Measurements from ENCODE around the gene STRA8. TPM values are rescaled to one million over a fixed set of nuclear protein-coding genes. Genes with fewer than 3 reads are reported as not detected.

STRA8 gene
- total RNA-seq, 5 donors from 2014 or later (not counting 1 experiment from before 2014, with no cell fraction given), result not detected

DNA sequence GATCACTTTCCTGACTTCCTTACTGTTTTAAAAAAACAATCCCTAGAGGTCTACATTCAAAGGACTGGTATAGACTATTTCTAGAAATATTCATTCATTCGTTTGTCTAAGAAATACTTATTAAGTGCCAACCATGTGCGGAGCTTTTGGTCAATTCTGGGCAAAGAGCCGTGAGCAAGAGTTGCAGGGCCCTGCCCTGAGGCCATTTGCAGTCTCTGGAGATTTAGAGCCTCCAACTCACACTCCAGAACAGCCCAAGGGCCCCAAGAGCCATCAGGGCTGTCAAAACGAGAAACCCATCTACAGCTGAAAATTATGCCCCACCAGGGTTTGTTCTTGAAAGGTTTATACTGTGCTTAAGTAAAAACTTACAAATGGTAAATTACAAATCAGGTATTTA is 38.5 kb upstream of the STRA8 start:
- peaks cover 79% of the 10 kb centered on the region for H3K36me3 Mint-ChIP-seq
- no peaks in the 10 kb centered on the region for H3K9me3 Mint-ChIP-seq
- peaks cover 12 to 73% of the 10 kb centered on the region in 2 donors for H3K36me3 ChIP-seq (ENCODE audit: control insufficient read depth in 2 of 2, extremely low read depth in 1 of 2, insufficient read depth in 1 of 2, low read length in 1 of 2)
- DNase-seq (no peak), ATAC-seq (replicated peaks in 1 of 4) (no peak)
- H3K27me3 Mint-ChIP-seq, result no peaks in the 10 kb centered on the region
- no peak overlapping the region for H3K27ac ChIP-seq (ENCODE audit: low read length)
- H3K9me3 ChIP-seq, result no peaks in the 10 kb centered on the region
- H3K4me1 ChIP-seq (ENCODE audit: control insufficient read depth in 1 of 2, extremely low read depth in 1 of 2, insufficient read depth in 2 of 2, low read length in 2 of 2), result no peaks in the 10 kb centered on the region
- 100% methylated on average over 2 of the region's 4 CpGs for WGBS (ENCODE audit: insufficient coverage)
- H3K4me3 Mint-ChIP-seq, result no peak overlapping the region
- H3K4me1 Mint-ChIP-seq, result peaks cover 0 to 2% (median 0%) of the 10 kb centered on the region in 3 donors
- CTCF ChIA-PET, result interaction anchor here in 1 of 2 donors (1.0 kb wide), 1 partner anchor 15 kb away, joined by 3 read pairs; no protein-coding TSS in a partner anchor
- POLR2A ChIA-PET, result no interaction called here
- no peak overlapping the region for H3K4me3 ChIP-seq (ENCODE audit: control insufficient read depth in 1 of 2, extremely low read depth in 1 of 2, low read length in 1 of 2)
- H3K27me3 ChIP-seq (replicated peaks in 1 of 2; ENCODE audit: control insufficient read depth in 2 of 2, extremely low read depth in 1 of 2, insufficient read depth in 2 of 2, low read length in 1 of 2), result no peaks in the 10 kb centered on the region
- no peak overlapping the region for H3K27ac Mint-ChIP-seq

DNA sequence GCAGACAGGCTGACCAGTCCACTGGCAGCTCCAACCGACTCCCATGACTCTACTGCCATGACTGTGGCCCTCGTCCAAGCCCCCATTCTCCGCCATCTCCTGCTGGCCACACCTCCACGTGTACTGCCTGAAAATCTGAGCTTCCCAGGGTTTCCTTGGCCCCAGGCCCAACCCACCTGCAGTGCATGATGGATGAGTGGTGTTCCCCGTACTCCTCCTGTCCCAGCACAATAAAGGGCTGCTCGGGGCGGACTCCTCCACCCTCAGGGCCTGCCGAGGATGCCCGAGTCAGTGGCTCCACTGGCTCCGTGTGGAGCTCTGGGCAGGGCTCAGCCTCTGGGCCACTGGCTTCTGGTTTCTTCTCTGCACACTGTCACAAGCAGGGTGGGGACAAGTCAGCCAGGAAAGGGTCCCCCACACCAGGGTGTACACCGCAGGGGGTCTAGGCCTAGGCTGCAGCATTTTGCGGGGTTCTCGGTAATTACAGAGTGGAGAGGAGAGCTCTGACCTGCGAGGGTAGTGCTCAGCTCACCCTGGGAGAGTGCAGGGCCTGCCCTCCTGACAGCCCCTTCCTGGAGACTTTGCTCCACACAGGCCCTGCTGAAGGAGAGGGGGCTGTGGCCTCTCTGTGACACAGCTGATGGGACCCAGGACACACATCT is 37.5 kb upstream of the STRA8 start:
- no peaks in the 10 kb centered on the region for H3K4me1 ChIP-seq (ENCODE audit: control insufficient read depth in 1 of 2, extremely low read depth in 1 of 2, insufficient read depth in 2 of 2, low read length in 2 of 2)
- ATAC-seq (replicated peaks in 1 of 4) (no peak), DNase-seq (no peak)
- WGBS (ENCODE audit: insufficient coverage), result 95% methylated on average over 11 of the region's 14 CpGs
- no peak overlapping the region for H3K27ac ChIP-seq (ENCODE audit: low read length)
- Mint-ChIP-seq H3K4me1 (peaks cover 0 to 5% (median 2%) of the 10 kb centered on the region in 3 donors), H3K4me3 (no peak overlapping the region), H3K9me3 (no peaks in the 10 kb centered on the region), H3K27ac (no peak overlapping the region), H3K27me3 (no peaks in the 10 kb centered on the region), H3K36me3 (peaks cover 79% of the 10 kb centered on the region)
- ChIA-PET CTCF (interaction anchor here in 1 of 2 donors (1.0 kb wide), 1 partner anchor 16 kb away, joined by 3 read pairs; no protein-coding TSS in a partner anchor), POLR2A (no interaction called here)
- no peak overlapping the region for H3K4me3 ChIP-seq (ENCODE audit: control insufficient read depth in 1 of 2, extremely low read depth in 1 of 2, low read length in 1 of 2)
- peaks cover 12 to 77% of the 10 kb centered on the region in 2 donors for H3K36me3 ChIP-seq (ENCODE audit: control insufficient read depth in 2 of 2, extremely low read depth in 1 of 2, insufficient read depth in 1 of 2, low read length in 1 of 2)
- H3K9me3 ChIP-seq, result no peaks in the 10 kb centered on the region
- no peaks in the 10 kb centered on the region for H3K27me3 ChIP-seq (replicated peaks in 1 of 2; ENCODE audit: control insufficient read depth in 2 of 2, extremely low read depth in 1 of 2, insufficient read depth in 2 of 2, low read length in 1 of 2)

DNA sequence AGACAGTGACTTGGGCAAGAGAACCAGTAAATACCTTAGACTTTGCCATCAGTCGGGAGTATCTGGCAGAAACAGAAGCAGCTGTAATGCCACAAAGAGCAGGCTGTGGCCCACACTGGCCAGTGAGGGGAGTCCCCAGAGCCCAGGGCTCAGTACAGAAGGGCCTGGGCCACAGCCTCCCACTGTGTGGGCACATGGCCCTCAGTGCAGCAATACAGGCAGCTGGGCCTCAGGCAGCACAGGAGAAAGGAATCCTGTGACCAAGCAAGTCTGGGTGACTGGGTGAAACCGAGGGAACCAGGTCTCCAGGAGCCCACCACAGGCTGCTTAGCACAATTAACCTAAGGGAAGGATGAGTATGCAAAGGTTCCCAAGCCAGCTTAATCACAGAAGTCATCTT is 36.3 kb upstream of the STRA8 start:
- H3K9me3 Mint-ChIP-seq, result no peaks in the 10 kb centered on the region
- WGBS (ENCODE audit: insufficient coverage), result 100% methylated on average over 2 of the region's 2 CpGs
- peaks cover 3 to 13% (median 7%) of the 10 kb centered on the region in 3 donors for H3K4me1 Mint-ChIP-seq
- POLR2A ChIA-PET, result no interaction called here
- Histone ChIP-seq H3K9me3 (no peaks in the 10 kb centered on the region), H3K27ac (ENCODE audit: low read length) (no peak overlapping the region), H3K4me1 (ENCODE audit: control insufficient read depth in 1 of 2, extremely low read depth in 1 of 2, insufficient read depth in 2 of 2, low read length in 2 of 2) (no peaks in the 10 kb centered on the region), H3K36me3 (ENCODE audit: control insufficient read depth in 2 of 2, extremely low read depth in 1 of 2, insufficient read depth in 1 of 2, low read length in 1 of 2) (peaks cover 12 to 80% of the 10 kb centered on the region in 2 donors), H3K4me3 (ENCODE audit: control insufficient read depth in 1 of 2, extremely low read depth in 1 of 2, low read length in 1 of 2) (no peak overlapping the region), H3K27me3 (replicated peaks in 1 of 2; ENCODE audit: control insufficient read depth in 2 of 2, extremely low read depth in 1 of 2, insufficient read depth in 2 of 2, low read length in 1 of 2) (no peaks in the 10 kb centered on the region)
- H3K27ac Mint-ChIP-seq, result no peak overlapping the region
- CTCF ChIA-PET, result no interaction called here
- no peaks in the 10 kb centered on the region for H3K27me3 Mint-ChIP-seq
- ATAC-seq (replicated peaks in 1 of 4) (no peak), DNase-seq (no peak)
- H3K4me3 Mint-ChIP-seq, result no peak overlapping the region
- H3K36me3 Mint-ChIP-seq, result peaks cover 82% of the 10 kb centered on the region

DNA sequence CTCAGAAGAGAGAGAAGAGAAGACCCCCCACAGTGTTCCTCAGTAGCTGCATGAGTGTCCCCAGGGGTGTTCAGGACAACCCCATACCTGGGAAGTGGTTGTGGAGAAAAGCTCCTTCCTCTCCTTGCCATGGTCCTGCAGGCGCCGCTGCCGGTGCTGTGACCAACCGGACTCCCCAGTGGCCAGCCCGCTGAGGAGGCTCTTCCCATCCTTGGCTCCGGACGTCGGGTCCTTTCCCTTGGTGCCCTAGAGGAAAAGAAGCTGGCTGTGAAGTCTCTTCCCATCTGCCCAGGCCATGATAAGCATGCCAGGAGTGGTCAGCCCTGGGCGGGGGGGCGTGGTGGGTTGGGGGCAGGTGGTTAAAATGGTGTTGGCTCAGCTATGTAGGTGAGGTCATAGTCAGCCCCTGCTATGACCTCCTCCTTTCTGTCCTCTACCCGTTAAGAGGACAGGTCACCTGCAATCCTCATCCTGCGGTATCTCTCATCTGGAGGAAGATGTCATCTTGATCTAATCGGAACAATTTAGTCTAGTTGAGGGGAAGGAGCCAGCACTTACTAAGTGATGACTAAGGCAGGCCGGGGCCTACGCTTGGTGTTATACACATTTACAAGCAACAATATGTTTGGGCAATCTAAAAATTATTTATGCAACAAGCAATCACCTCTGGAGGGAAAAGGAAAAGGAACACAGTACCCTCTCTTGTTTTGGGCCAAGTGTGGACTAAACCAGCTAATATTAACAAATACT is 35.6 kb upstream of the STRA8 start:
- Mint-ChIP-seq H3K4me3 (no peak overlapping the region), H3K36me3 (peaks cover 82% of the 10 kb centered on the region), H3K9me3 (no peaks in the 10 kb centered on the region), H3K27ac (no peak overlapping the region), H3K27me3 (no peaks in the 10 kb centered on the region), H3K4me1 (peaks cover 6 to 15% (median 11%) of the 10 kb centered on the region in 3 donors)
- H3K9me3 ChIP-seq, result no peaks in the 10 kb centered on the region
- POLR2A ChIA-PET, result no interaction called here
- H3K4me3 ChIP-seq (ENCODE audit: control insufficient read depth in 1 of 2, extremely low read depth in 1 of 2, low read length in 1 of 2), result no peak overlapping the region
- ATAC-seq (replicated peaks in 1 of 4) (no peak), DNase-seq (no peak)
- peaks cover 12 to 78% of the 10 kb centered on the region in 2 donors for H3K36me3 ChIP-seq (ENCODE audit: control insufficient read depth in 2 of 2, extremely low read depth in 1 of 2, insufficient read depth in 1 of 2, low read length in 1 of 2)
- no peak overlapping the region for H3K27ac ChIP-seq (ENCODE audit: low read length)
- no peaks in the 10 kb centered on the region for H3K4me1 ChIP-seq (ENCODE audit: control insufficient read depth in 1 of 2, extremely low read depth in 1 of 2, insufficient read depth in 2 of 2, low read length in 2 of 2)
- no peaks in the 10 kb centered on the region for H3K27me3 ChIP-seq (replicated peaks in 1 of 2; ENCODE audit: control insufficient read depth in 2 of 2, extremely low read depth in 1 of 2, insufficient read depth in 2 of 2, low read length in 1 of 2)
- WGBS (ENCODE audit: insufficient coverage), result 97% methylated on average over 8 of the region's 15 CpGs
- CTCF ChIA-PET, result no interaction called here

DNA sequence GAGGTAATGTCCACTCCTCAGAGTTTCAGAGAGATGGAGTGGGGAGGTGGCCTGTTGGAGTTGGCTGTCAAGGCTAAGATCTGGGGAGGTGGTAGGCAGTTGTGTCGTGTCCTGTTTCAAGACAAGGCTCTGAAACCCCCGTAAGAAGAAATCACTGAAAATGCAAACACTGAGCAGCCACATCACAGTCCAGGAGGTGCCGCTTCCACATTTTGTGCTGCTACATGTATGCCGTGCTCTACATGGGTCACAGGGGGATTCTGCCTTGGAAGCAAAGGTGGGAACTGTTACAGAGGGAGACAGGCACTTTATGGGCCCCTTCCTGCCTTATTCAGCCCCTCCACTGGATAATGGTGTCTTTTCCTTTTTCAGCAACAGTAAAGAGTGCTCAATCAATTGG is 34.2 kb upstream of the STRA8 start:
- no peak overlapping the region for H3K4me3 Mint-ChIP-seq
- H3K9me3 Mint-ChIP-seq, result no peaks in the 10 kb centered on the region
- POLR2A ChIA-PET, result no interaction called here
- no peak overlapping the region for H3K4me3 ChIP-seq (ENCODE audit: control insufficient read depth in 1 of 2, extremely low read depth in 1 of 2, low read length in 1 of 2)
- no peaks in the 10 kb centered on the region for H3K27me3 Mint-ChIP-seq
- no peaks in the 10 kb centered on the region for H3K27me3 ChIP-seq (replicated peaks in 1 of 2; ENCODE audit: control insufficient read depth in 2 of 2, extremely low read depth in 1 of 2, insufficient read depth in 2 of 2, low read length in 1 of 2)
- WGBS (ENCODE audit: insufficient coverage), result 100% methylated on average over 2 of the region's 4 CpGs
- H3K36me3 ChIP-seq (ENCODE audit: control insufficient read depth in 2 of 2, extremely low read depth in 1 of 2, insufficient read depth in 1 of 2, low read length in 1 of 2), result peaks cover 12 to 80% of the 10 kb centered on the region in 2 donors
- CTCF ChIA-PET, result interaction anchor here in 1 of 2 donors (0.7 kb wide), 1 partner anchor 14 kb away, joined by 4 read pairs; no protein-coding TSS in a partner anchor
- DNase-seq (no peak), ATAC-seq (replicated peaks in 1 of 4) (no peak)
- peaks cover 15 to 25% (median 17%) of the 10 kb centered on the region in 3 donors for H3K4me1 Mint-ChIP-seq
- H3K27ac Mint-ChIP-seq, result no peak overlapping the region
- no peaks in the 10 kb centered on the region for H3K9me3 ChIP-seq
- peaks cover 0 to 3% of the 10 kb centered on the region in 2 experiments for H3K4me1 ChIP-seq (ENCODE audit: control insufficient read depth in 1 of 2, extremely low read depth in 1 of 2, insufficient read depth in 2 of 2, low read length in 2 of 2)
- H3K36me3 Mint-ChIP-seq, result peaks cover 79% of the 10 kb centered on the region
- H3K27ac ChIP-seq (ENCODE audit: low read length), result no peak overlapping the region

DNA sequence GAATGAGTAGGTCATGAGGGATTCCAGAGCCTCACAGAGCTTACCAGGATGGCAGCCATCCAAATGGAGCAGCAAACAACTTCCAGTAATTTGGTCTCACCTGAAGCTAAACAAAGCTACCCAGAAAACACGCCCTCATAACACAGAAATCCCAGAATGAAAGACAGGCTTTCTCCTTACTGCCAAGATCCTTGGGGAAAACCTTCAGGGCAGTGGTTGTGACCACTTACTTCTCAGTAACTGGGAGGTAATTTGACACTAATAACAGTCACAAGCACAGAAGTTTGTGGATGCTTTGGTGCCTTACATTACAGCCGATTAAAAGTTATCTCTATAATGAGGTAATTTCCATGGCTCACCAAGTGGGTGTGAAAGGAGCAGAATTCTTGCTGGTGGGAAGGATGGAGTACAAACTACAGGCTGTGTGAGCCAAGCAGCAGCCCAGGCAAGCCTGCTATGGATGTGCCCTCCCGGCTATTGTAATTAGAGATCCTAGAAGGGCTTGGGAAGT is 32.8 kb upstream of the STRA8 start:
- CTCF ChIA-PET, result no interaction called here
- no peak for DNase-seq
- no peak overlapping the region for H3K27ac ChIP-seq (ENCODE audit: low read length)
- peaks cover 15 to 26% (median 17%) of the 10 kb centered on the region in 3 donors for H3K4me1 Mint-ChIP-seq
- peaks cover 17 to 76% of the 10 kb centered on the region in 2 donors for H3K36me3 ChIP-seq (ENCODE audit: control insufficient read depth in 2 of 2, extremely low read depth in 1 of 2, insufficient read depth in 1 of 2, low read length in 1 of 2)
- H3K27ac Mint-ChIP-seq, result no peak overlapping the region
- no peaks in the 10 kb centered on the region for H3K27me3 Mint-ChIP-seq
- no peaks in the 10 kb centered on the region for H3K9me3 Mint-ChIP-seq
- peaks cover 75% of the 10 kb centered on the region for H3K36me3 Mint-ChIP-seq
- no peaks in the 10 kb centered on the region for H3K27me3 ChIP-seq (replicated peaks in 1 of 2; ENCODE audit: control insufficient read depth in 2 of 2, extremely low read depth in 1 of 2, insufficient read depth in 2 of 2, low read length in 1 of 2)
- no peak for ATAC-seq (replicated peaks in 1 of 4)
- H3K9me3 ChIP-seq, result no peaks in the 10 kb centered on the region
- H3K4me3 Mint-ChIP-seq, result no peak overlapping the region
- H3K4me1 ChIP-seq (ENCODE audit: control insufficient read depth in 1 of 2, extremely low read depth in 1 of 2, insufficient read depth in 2 of 2, low read length in 2 of 2), result peaks cover 0 to 3% of the 10 kb centered on the region in 2 experiments
- H3K4me3 ChIP-seq (ENCODE audit: control insufficient read depth in 1 of 2, extremely low read depth in 1 of 2, low read length in 1 of 2), result no peak overlapping the region
- WGBS (ENCODE audit: insufficient coverage), result 100% methylated on average over 1 of the region's 3 CpGs
- POLR2A ChIA-PET, result interaction anchor here (0.6 to 0.7 kb wide), 2 partner anchors 22 to 483 kb away, joined by 3 read pairs; no protein-coding TSS in a partner anchor

All from T-cell (primary cell).